GM13976 (cell line): Measurements from ENCODE around the gene FOXD3.
"Not testable (repeated sequence)": the region's sequence is repeated elsewhere in the genome, so short reads cannot be mapped to it uniquely, and the experiment has no call there.

Experiments used
- DNase-seq: peaks from one replicate; pipeline ENCODE4 v3.0.0; 2012; ENCODE audit warnings: low spot score
- CTCF ChIP-seq: IDR thresholded peaks from 2 replicates; pipeline ENCODE4 v1.5.1; 2012; ENCODE audit warnings: borderline replicate concordance, mild to moderate bottlenecking; ENCODE audit not compliant: insufficient read depth; ENCODE audit errors: extremely low read depth, missing control alignments, control extremely low read depth
- in situ Hi-C: fragments of 300-500 bp; cut with MboI; formaldehyde crosslinking; loops from one replicate; pipeline ENCODE4 v1.12.0; 2022; ENCODE audit warnings: low sequenced_read_pairs, mixed read lengths, inconsistent platforms; ENCODE audit not compliant: unreplicated experiment

Gene FOXD3

GRCh38 chr1:63352736-63353135 lies 30.4 kb downstream of the FOXD3 start:
- no peak for DNase-seq
- TF ChIP-seq CTCF, result no peak
- in situ Hi-C loops, result no loop called here

DNA sequence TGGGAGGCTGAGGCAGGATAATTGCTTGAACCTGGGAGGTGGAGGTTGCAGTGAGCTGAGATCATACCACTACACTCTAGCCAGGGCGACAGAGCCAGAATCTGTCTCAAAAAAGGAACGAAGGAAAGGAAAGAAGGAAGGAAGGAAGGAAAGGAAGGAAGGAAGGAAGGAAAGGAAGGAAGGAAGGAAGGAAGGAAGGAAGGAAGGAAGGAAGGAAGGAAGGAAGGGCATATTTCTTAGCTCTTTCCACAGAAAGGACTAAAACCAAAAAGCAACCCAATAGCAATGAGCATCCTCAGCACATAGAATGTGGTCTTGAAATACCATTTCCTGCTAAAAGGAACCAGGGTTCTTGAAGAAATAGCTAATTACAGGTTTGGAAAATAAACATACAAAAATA lies 33.9 kb downstream of the FOXD3 start:
- DNase-seq, in situ Hi-C loops: not testable (repeated sequence)

- no peak for DNase-seq
- TF ChIP-seq CTCF, result no peak
- in situ Hi-C loops, result no loop called here
These were observed 37.2 kb downstream of the FOXD3 start for GRCh38 chr1:63359561-63359960.

DNA sequence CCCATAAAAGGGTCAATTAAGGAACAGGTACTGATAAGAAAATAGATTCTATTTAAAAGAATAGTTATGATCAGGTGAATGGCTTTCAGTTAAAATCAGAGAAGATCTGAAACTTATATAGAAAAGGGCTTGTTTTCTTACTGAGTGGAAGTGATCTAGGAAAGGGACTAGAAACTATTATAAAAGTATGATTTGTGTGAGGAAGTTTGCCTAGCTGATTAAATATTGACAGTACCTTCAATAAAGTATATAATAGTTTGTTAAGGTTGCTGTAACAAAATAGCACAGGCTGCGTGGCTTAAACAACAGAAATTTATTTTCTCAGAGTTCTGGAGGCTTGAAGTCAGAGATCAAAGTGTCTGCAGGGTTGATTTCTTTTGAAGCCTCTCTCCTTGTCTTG lies 39.7 kb downstream of the FOXD3 start:
- in situ Hi-C loops, result no loop called here
- no peak for DNase-seq
- TF ChIP-seq CTCF, result no peak

DNA sequence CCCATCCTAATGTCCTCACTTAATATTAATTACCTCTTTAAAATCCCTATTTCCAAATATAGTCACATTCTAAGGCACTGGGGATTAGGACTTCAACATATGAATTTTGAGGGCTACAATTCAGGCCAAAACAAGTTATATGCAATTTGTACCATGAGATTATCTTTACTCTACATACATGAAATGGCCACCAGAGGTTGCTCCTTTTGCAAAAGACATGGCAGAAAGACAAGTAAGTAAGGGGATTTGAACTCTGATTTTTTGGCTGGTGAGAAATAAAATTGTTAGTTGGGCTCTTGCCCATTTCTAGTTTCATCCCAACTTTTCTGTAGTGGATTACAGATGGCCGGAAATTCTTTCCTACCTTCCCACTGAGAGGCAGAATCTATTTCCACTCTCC lies 40.2 kb downstream of the FOXD3 start:
- TF ChIP-seq CTCF, result no peak
- in situ Hi-C loops, result no loop called here
- no peak for DNase-seq

- no peak for TF ChIP-seq CTCF
- DNase-seq, result no peak
- in situ Hi-C loops, result no loop called here
These were observed 40.6 kb downstream of the FOXD3 start for GRCh38 chr1:63363014-63363413.

- in situ Hi-C loops, result no loop called here
- no peak for DNase-seq
- no peak for TF ChIP-seq CTCF
These were observed 44.5 kb downstream of the FOXD3 start for GRCh38 chr1:63366908-63367214.
